ENCODE results near the gene NAV3. TPM values are rescaled to one million over a fixed set of nuclear protein-coding genes. Genes with fewer than 3 reads are reported as not detected.

The NAV3 gene
- total and polyA plus RNA-seq, 2 donors, result 1.4 to 5.4 TPM

GRCh38 chr12:77925536-77926108, 94.9 kb downstream of the NAV3 start:
- Histone ChIP-seq H3K36me3 (ENCODE audit: control insufficient read depth in 2 of 2, insufficient read depth in 2 of 2, low read length in 1 of 2) (no peaks in the 10 kb centered on the region), H3K4me1 (ENCODE audit: control insufficient read depth in 2 of 2, insufficient read depth in 2 of 2, low read length in 2 of 2) (no peaks in the 10 kb centered on the region), H3K27me3 (ENCODE audit: control insufficient read depth in 2 of 2, insufficient read depth in 1 of 2, low read length in 1 of 2) (no peaks in the 10 kb centered on the region), H3K27ac (ENCODE audit: low read depth in 1 of 2, low read length in 1 of 2) (no peak overlapping the region), H3K9me3 (ENCODE audit: control insufficient read depth in 2 of 2, insufficient read depth in 1 of 2, low read length in 1 of 2) (no peaks in the 10 kb centered on the region), H3K4me3 (ENCODE audit: low read length in 2 of 2) (no peak overlapping the region)
- 3% methylated on average over 6 of the region's 6 CpGs for WGBS
- DNase-seq (ENCODE audit: low read depth in 6 of 9, low spot score in 9 of 9), result peak; percentile 4 to 48 (median 13)

GRCh38 chr12:77928078-77928477, 97.4 kb downstream of the NAV3 start:
- WGBS, result 89% methylated on average over 8 of the region's 8 CpGs
- Histone ChIP-seq H3K4me3 (ENCODE audit: low read length in 2 of 2) (no peak overlapping the region), H3K36me3 (ENCODE audit: control insufficient read depth in 2 of 2, insufficient read depth in 2 of 2, low read length in 1 of 2) (no peaks in the 10 kb centered on the region), H3K4me1 (ENCODE audit: control insufficient read depth in 2 of 2, insufficient read depth in 2 of 2, low read length in 2 of 2) (no peaks in the 10 kb centered on the region), H3K27me3 (ENCODE audit: control insufficient read depth in 2 of 2, insufficient read depth in 1 of 2, low read length in 1 of 2) (no peaks in the 10 kb centered on the region), H3K27ac (ENCODE audit: low read depth in 1 of 2, low read length in 1 of 2) (no peak overlapping the region), H3K9me3 (ENCODE audit: control insufficient read depth in 2 of 2, insufficient read depth in 1 of 2, low read length in 1 of 2) (no peaks in the 10 kb centered on the region)
- no peak for DNase-seq (ENCODE audit: low read depth in 6 of 9, low spot score in 9 of 9)

- no peaks in the 10 kb centered on the region for H3K9me3 ChIP-seq (ENCODE audit: control insufficient read depth in 2 of 2, insufficient read depth in 1 of 2, low read length in 1 of 2)
- H3K36me3 ChIP-seq (ENCODE audit: control insufficient read depth in 2 of 2, insufficient read depth in 2 of 2, low read length in 1 of 2), result no peaks in the 10 kb centered on the region
- H3K4me1 ChIP-seq (ENCODE audit: control insufficient read depth in 2 of 2, insufficient read depth in 2 of 2, low read length in 2 of 2), result no peaks in the 10 kb centered on the region
- H3K27me3 ChIP-seq (ENCODE audit: control insufficient read depth in 2 of 2, insufficient read depth in 1 of 2, low read length in 1 of 2), result no peaks in the 10 kb centered on the region
- 97% methylated on average over 2 of the region's 2 CpGs for WGBS
- H3K4me3 ChIP-seq (ENCODE audit: low read length in 2 of 2), result no peak overlapping the region
- no peak for DNase-seq (ENCODE audit: low read depth in 6 of 9, low spot score in 9 of 9)
- H3K27ac ChIP-seq (ENCODE audit: low read depth in 1 of 2, low read length in 1 of 2), result no peak overlapping the region
Observed at GRCh38 chr12:77932216-77932615, 101.5 kb downstream of the NAV3 start.

- Histone ChIP-seq H3K36me3 (ENCODE audit: control insufficient read depth in 2 of 2, insufficient read depth in 2 of 2, low read length in 1 of 2) (no peaks in the 10 kb centered on the region), H3K27me3 (ENCODE audit: control insufficient read depth in 2 of 2, insufficient read depth in 1 of 2, low read length in 1 of 2) (no peaks in the 10 kb centered on the region), H3K27ac (ENCODE audit: low read depth in 1 of 2, low read length in 1 of 2) (no peak overlapping the region), H3K4me1 (ENCODE audit: control insufficient read depth in 2 of 2, insufficient read depth in 2 of 2, low read length in 2 of 2) (no peaks in the 10 kb centered on the region), H3K4me3 (ENCODE audit: low read length in 2 of 2) (no peak overlapping the region), H3K9me3 (ENCODE audit: control insufficient read depth in 2 of 2, insufficient read depth in 1 of 2, low read length in 1 of 2) (no peaks in the 10 kb centered on the region)
- DNase-seq (ENCODE audit: low read depth in 6 of 9, low spot score in 9 of 9), result no peak
Observed at GRCh38 chr12:77938301-77938700, 107.6 kb downstream of the NAV3 start.

GRCh38 chr12:77940011-77940423, 109.3 kb downstream of the NAV3 start:
- H3K9me3 ChIP-seq (ENCODE audit: control insufficient read depth in 2 of 2, insufficient read depth in 1 of 2, low read length in 1 of 2), result no peaks in the 10 kb centered on the region
- no peaks in the 10 kb centered on the region for H3K27me3 ChIP-seq (ENCODE audit: control insufficient read depth in 2 of 2, insufficient read depth in 1 of 2, low read length in 1 of 2)
- H3K4me3 ChIP-seq (ENCODE audit: low read length in 2 of 2), result no peak overlapping the region
- H3K4me1 ChIP-seq (ENCODE audit: control insufficient read depth in 2 of 2, insufficient read depth in 2 of 2, low read length in 2 of 2), result no peaks in the 10 kb centered on the region
- WGBS, result 95% methylated on average over 1 of the region's 1 CpG
- H3K36me3 ChIP-seq (ENCODE audit: control insufficient read depth in 2 of 2, insufficient read depth in 2 of 2, low read length in 1 of 2), result no peaks in the 10 kb centered on the region
- DNase-seq (ENCODE audit: low read depth in 6 of 9, low spot score in 9 of 9), result no peak
- no peak overlapping the region for H3K27ac ChIP-seq (ENCODE audit: low read depth in 1 of 2, low read length in 1 of 2)

GRCh38 chr12:77940567-77940966, 109.9 kb downstream of the NAV3 start:
- Histone ChIP-seq H3K4me3 (ENCODE audit: low read length in 2 of 2) (no peak overlapping the region), H3K36me3 (ENCODE audit: control insufficient read depth in 2 of 2, insufficient read depth in 2 of 2, low read length in 1 of 2) (no peaks in the 10 kb centered on the region), H3K4me1 (ENCODE audit: control insufficient read depth in 2 of 2, insufficient read depth in 2 of 2, low read length in 2 of 2) (no peaks in the 10 kb centered on the region), H3K27ac (ENCODE audit: low read depth in 1 of 2, low read length in 1 of 2) (no peak overlapping the region), H3K27me3 (ENCODE audit: control insufficient read depth in 2 of 2, insufficient read depth in 1 of 2, low read length in 1 of 2) (no peaks in the 10 kb centered on the region), H3K9me3 (ENCODE audit: control insufficient read depth in 2 of 2, insufficient read depth in 1 of 2, low read length in 1 of 2) (no peaks in the 10 kb centered on the region)
- no peak for DNase-seq (ENCODE audit: low read depth in 6 of 9, low spot score in 9 of 9)
- 57% methylated on average over 2 of the region's 2 CpGs for WGBS

GRCh38 chr12:77941401-77941800, 110.7 kb downstream of the NAV3 start:
- Histone ChIP-seq H3K36me3 (ENCODE audit: control insufficient read depth in 2 of 2, insufficient read depth in 2 of 2, low read length in 1 of 2) (no peaks in the 10 kb centered on the region), H3K4me3 (ENCODE audit: low read length in 2 of 2) (no peak overlapping the region), H3K9me3 (ENCODE audit: control insufficient read depth in 2 of 2, insufficient read depth in 1 of 2, low read length in 1 of 2) (no peaks in the 10 kb centered on the region), H3K4me1 (ENCODE audit: control insufficient read depth in 2 of 2, insufficient read depth in 2 of 2, low read length in 2 of 2) (no peaks in the 10 kb centered on the region), H3K27ac (ENCODE audit: low read depth in 1 of 2, low read length in 1 of 2) (no peak overlapping the region), H3K27me3 (ENCODE audit: control insufficient read depth in 2 of 2, insufficient read depth in 1 of 2, low read length in 1 of 2) (no peaks in the 10 kb centered on the region)
- DNase-seq (ENCODE audit: low read depth in 6 of 9, low spot score in 9 of 9), result no peak
- WGBS, result 85% methylated on average over 1 of the region's 1 CpG

- no peak overlapping the region for H3K27ac ChIP-seq (ENCODE audit: low read depth in 1 of 2, low read length in 1 of 2)
- H3K4me3 ChIP-seq (ENCODE audit: low read length in 2 of 2), result no peak overlapping the region
- no peak for DNase-seq (ENCODE audit: low read depth in 6 of 9, low spot score in 9 of 9)
- H3K9me3 ChIP-seq (ENCODE audit: control insufficient read depth in 2 of 2, insufficient read depth in 1 of 2, low read length in 1 of 2), result no peaks in the 10 kb centered on the region
- no peaks in the 10 kb centered on the region for H3K4me1 ChIP-seq (ENCODE audit: control insufficient read depth in 2 of 2, insufficient read depth in 2 of 2, low read length in 2 of 2)
- no peaks in the 10 kb centered on the region for H3K36me3 ChIP-seq (ENCODE audit: control insufficient read depth in 2 of 2, insufficient read depth in 2 of 2, low read length in 1 of 2)
- WGBS, result 73% methylated on average over 1 of the region's 1 CpG
- no peaks in the 10 kb centered on the region for H3K27me3 ChIP-seq (ENCODE audit: control insufficient read depth in 2 of 2, insufficient read depth in 1 of 2, low read length in 1 of 2)
Observed at GRCh38 chr12:77943466-77943865, 112.8 kb downstream of the NAV3 start.

- no peaks in the 10 kb centered on the region for H3K4me1 ChIP-seq (ENCODE audit: control insufficient read depth in 2 of 2, insufficient read depth in 2 of 2, low read length in 2 of 2)
- H3K36me3 ChIP-seq (ENCODE audit: control insufficient read depth in 2 of 2, insufficient read depth in 2 of 2, low read length in 1 of 2), result no peaks in the 10 kb centered on the region
- no peak overlapping the region for H3K4me3 ChIP-seq (ENCODE audit: low read length in 2 of 2)
- H3K27me3 ChIP-seq (ENCODE audit: control insufficient read depth in 2 of 2, insufficient read depth in 1 of 2, low read length in 1 of 2), result no peaks in the 10 kb centered on the region
- no peak for DNase-seq (ENCODE audit: low read depth in 6 of 9, low spot score in 9 of 9)
- H3K27ac ChIP-seq (ENCODE audit: low read depth in 1 of 2, low read length in 1 of 2), result no peak overlapping the region
- 83% methylated on average over 2 of the region's 2 CpGs for WGBS
- no peaks in the 10 kb centered on the region for H3K9me3 ChIP-seq (ENCODE audit: control insufficient read depth in 2 of 2, insufficient read depth in 1 of 2, low read length in 1 of 2)
Observed at GRCh38 chr12:77946541-77947061, 115.9 kb downstream of the NAV3 start.

All from thymus (tissue), 11 donors.